Measurements from ENCODE around the gene EDIL3.
"Not testable (repeated sequence)": the region's sequence is repeated elsewhere in the genome, so short reads cannot be mapped to it uniquely, and the experiment has no call there.

Gene EDIL3

GRCh38 chr5:84057211-84057610 is 327.5 kb downstream of the EDIL3 start:
- no peak overlapping the region for H3K4me3 ChIP-seq (ENCODE audit: low read depth, low read length)
- TF ChIP-seq, protein P1, sequence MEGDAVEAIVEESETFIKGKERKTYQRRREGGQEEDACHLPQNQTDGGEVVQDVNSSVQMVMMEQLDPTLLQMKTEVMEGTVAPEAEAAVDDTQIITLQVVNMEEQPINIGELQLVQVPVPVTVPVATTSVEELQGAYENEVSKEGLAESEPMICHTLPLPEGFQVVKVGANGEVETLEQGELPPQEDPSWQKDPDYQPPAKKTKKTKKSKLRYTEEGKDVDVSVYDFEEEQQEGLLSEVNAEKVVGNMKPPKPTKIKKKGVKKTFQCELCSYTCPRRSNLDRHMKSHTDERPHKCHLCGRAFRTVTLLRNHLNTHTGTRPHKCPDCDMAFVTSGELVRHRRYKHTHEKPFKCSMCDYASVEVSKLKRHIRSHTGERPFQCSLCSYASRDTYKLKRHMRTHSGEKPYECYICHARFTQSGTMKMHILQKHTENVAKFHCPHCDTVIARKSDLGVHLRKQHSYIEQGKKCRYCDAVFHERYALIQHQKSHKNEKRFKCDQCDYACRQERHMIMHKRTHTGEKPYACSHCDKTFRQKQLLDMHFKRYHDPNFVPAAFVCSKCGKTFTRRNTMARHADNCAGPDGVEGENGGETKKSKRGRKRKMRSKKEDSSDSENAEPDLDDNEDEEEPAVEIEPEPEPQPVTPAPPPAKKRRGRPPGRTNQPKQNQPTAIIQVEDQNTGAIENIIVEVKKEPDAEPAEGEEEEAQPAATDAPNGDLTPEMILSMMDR (IDR thresholded peaks at IDR 0.05; ENCODE audit: low read depth, low read length), result no peak

GRCh38 chr5:84045964-84046363 is 338.7 kb downstream of the EDIL3 start:
- TF ChIP-seq, protein P1 (IDR thresholded peaks at IDR 0.05; ENCODE audit: low read depth, low read length), result no peak
- no peak overlapping the region for H3K4me3 ChIP-seq (ENCODE audit: low read depth, low read length)

GRCh38 chr5:84036842-84037241 is 347.8 kb downstream of the EDIL3 start:
- no peak overlapping the region for H3K4me3 ChIP-seq (ENCODE audit: low read depth, low read length)
- TF ChIP-seq, protein P1 (IDR thresholded peaks at IDR 0.05; ENCODE audit: low read depth, low read length), result no peak

DNA sequence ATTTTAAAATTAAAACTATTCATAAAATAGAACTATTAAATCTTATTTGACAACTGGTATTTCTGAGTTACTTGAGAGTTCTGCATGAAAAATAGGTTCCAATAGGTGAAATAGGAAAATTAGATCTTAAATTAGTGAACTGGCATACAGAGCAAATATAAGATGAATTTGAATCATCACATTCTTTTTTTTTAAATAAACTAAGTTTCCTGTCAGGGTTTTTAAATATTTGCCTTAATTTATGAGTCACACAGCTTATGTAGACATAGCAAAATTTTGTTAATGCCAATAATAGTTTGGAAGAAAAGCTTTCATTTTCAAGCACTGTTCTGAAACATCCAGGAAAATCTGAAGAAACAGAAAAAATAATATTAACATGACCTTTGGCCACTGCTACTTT is 352.4 kb downstream of the EDIL3 start:
- H3K4me3 ChIP-seq (ENCODE audit: low read depth, low read length), result no peak overlapping the region
- TF ChIP-seq, protein P1 (IDR thresholded peaks at IDR 0.05; ENCODE audit: low read depth, low read length), result no peak

GRCh38 chr5:84028093-84028492 is 356.6 kb downstream of the EDIL3 start:
- H3K4me3 ChIP-seq (ENCODE audit: low read depth, low read length), result no peak overlapping the region
- TF ChIP-seq, protein P1 (IDR thresholded peaks at IDR 0.05; ENCODE audit: low read depth, low read length), result no peak

- H3K4me3 ChIP-seq (ENCODE audit: low read depth, low read length), result not testable (repeated sequence)
Measured at GRCh38 chr5:84018521-84018920, 366.2 kb downstream of the EDIL3 start.

DNA sequence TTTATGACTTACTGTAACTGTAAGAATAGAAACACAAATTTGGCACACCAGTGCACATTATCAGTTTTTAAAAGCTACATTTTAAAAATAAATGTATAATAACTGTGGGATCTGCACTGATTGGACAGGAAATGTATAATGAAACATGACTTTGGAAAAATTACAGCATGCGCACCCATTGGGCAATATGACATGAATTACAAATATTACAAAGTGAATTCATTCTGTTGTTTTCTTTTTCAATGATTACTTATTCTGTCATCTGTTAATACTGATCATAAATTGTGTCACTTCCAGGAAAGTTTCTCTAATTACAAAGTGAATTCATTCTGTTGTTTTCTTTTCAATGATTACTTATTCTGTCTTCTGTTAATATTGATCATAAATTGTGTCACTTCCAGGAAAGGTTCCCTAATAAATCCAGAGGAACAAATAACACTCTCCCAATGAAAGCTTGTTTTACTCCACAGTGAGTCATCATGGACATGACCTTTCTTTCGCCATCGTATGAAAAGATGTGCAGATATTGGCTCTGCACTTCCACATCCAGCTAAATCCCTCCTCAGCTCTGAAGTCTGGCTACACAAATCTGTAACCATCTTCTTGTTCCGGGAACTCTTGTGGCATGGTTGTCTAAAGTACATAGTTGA is 367.0 kb downstream of the EDIL3 start:
- no peak overlapping the region for H3K4me3 ChIP-seq (ENCODE audit: low read depth, low read length)
- TF ChIP-seq, protein P1 (IDR thresholded peaks at IDR 0.05; ENCODE audit: low read depth, low read length), result no peak

DNA sequence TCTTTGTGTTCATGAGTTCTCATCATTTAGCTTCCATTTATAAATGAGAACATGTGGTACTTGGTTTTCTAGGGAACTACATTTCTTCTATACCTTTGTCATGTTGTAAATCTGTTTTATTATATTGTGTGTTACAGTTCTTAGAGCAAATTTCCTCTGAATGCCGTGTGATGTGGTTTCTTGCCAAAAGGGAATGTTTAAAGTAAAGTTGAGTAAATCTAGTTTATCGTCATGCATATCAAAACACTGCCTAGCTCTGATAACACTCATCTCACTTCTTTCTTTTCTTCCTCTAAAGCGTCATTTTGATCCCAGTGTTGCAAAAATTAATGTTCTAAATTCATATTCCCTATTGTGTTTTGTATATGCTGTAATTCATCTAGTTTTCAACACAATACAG is 368.6 kb downstream of the EDIL3 start:
- no peak overlapping the region for H3K4me3 ChIP-seq (ENCODE audit: low read depth, low read length)
- TF ChIP-seq, protein P1 (IDR thresholded peaks at IDR 0.05; ENCODE audit: low read depth, low read length), result no peak

All from WI38 (cell line).